AG09309 (cell line): ENCODE measurements around the gene EIF4G3.

Experiments used
- DNase-seq: peaks from one replicate; pipeline ENCODE4 v3.0.0-alpha.2; 2010; ENCODE audit warnings: low read depth
- H3K4me3 ChIP-seq: 2 replicates; pipeline ENCODE4 v1.5.1; 2011; ENCODE audit warnings: mild to moderate bottlenecking, low read depth, low read length, moderate library complexity; ENCODE audit not compliant: control insufficient read depth
- TF ChIP-seq, protein P1 (sequence below): IDR thresholded peaks from 2 replicates; pipeline ENCODE4 v1.5.1; 2011; ENCODE audit warnings: mild to moderate bottlenecking, low read depth, low read length, inconsistent platforms; ENCODE audit not compliant: insufficient read depth, control insufficient read depth; ENCODE audit errors: missing control alignments

Gene EIF4G3

DNA sequence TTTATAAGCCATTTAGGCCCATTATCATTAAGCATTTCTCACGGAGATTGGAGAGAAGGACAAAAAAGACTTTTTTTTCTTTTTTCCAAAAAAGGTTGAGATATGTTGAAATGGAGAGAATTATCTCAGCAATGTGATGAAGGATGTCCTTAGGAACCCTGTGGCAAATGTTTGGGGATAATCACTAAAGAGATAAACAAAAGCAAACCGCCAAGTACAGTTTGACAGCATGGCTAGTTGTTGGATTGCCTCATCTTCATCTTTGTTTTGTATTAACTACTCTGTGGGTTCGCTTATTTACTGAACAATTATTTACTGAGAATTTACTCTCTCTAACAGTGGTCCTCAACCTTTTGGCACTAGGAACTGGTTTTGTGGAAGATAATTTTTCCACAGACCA is 292.2 kb downstream of the EIF4G3 start:
- H3K4me3 ChIP-seq, result no peak overlapping the region
- DNase-seq, result no peak
- TF ChIP-seq, protein P1, sequence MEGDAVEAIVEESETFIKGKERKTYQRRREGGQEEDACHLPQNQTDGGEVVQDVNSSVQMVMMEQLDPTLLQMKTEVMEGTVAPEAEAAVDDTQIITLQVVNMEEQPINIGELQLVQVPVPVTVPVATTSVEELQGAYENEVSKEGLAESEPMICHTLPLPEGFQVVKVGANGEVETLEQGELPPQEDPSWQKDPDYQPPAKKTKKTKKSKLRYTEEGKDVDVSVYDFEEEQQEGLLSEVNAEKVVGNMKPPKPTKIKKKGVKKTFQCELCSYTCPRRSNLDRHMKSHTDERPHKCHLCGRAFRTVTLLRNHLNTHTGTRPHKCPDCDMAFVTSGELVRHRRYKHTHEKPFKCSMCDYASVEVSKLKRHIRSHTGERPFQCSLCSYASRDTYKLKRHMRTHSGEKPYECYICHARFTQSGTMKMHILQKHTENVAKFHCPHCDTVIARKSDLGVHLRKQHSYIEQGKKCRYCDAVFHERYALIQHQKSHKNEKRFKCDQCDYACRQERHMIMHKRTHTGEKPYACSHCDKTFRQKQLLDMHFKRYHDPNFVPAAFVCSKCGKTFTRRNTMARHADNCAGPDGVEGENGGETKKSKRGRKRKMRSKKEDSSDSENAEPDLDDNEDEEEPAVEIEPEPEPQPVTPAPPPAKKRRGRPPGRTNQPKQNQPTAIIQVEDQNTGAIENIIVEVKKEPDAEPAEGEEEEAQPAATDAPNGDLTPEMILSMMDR, result no peak

DNA sequence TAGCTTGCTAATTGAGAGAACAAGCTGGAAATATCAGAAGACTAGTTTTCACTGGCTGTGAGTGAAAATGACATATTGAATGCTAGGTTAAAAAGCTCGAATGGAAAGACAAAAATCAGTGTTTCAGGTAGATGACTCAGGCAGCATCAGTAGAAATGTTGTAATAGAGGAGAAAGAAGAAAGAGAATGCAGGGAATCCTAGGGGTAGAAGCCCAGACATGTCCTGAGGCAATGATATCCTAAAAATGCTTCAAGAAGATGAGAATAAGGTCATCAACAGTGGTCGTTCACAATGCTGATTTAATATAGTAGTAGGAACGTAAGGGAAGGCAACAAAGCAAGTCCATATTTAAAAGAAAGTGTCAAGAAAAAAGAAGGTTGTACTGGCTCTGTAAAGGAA is 292.9 kb downstream of the EIF4G3 start:
- no peak overlapping the region for H3K4me3 ChIP-seq
- no peak for DNase-seq
- TF ChIP-seq, protein P1, result no peak

DNA sequence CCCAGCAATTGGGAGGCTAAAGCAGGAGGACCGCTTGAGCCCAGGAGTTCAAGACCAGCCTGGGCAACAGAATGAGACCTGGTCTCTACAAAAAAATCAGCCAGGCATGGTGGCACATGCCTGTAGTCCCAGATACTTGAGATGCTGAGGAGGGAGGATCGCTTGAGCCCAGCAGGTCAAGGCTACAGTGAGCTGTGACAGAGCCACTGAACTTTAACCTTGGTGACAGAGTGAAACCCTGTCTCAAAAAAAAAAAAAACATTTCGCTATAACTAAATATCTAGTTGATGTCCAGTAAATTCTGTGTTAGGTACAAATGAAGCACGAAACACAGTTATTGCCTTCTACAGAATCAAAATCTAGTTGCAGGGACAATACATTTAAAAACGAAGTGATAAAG is 293.9 kb downstream of the EIF4G3 start:
- TF ChIP-seq, protein P1, result no peak
- DNase-seq, result no peak
- H3K4me3 ChIP-seq, result no peak overlapping the region

DNA sequence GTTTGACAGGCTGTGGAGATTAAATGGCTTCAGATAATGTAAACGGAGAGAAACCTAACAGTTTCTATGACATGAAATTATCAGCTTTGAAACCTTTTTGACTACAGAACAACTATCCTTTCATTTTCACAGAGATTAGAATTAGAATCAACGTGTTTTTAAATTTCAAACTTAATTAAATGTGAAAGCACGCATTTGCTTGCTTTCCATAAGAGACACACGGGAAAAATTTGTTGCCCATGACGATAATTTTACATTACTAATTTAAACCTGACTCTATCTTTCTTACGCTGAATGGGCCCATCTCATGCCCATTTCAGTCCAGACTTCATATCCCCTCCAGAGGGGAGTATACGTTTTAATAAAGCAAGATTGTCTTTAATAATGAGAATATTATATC is 297.9 kb downstream of the EIF4G3 start:
- no peak overlapping the region for H3K4me3 ChIP-seq
- TF ChIP-seq, protein P1, result no peak
- DNase-seq, result no peak

DNA sequence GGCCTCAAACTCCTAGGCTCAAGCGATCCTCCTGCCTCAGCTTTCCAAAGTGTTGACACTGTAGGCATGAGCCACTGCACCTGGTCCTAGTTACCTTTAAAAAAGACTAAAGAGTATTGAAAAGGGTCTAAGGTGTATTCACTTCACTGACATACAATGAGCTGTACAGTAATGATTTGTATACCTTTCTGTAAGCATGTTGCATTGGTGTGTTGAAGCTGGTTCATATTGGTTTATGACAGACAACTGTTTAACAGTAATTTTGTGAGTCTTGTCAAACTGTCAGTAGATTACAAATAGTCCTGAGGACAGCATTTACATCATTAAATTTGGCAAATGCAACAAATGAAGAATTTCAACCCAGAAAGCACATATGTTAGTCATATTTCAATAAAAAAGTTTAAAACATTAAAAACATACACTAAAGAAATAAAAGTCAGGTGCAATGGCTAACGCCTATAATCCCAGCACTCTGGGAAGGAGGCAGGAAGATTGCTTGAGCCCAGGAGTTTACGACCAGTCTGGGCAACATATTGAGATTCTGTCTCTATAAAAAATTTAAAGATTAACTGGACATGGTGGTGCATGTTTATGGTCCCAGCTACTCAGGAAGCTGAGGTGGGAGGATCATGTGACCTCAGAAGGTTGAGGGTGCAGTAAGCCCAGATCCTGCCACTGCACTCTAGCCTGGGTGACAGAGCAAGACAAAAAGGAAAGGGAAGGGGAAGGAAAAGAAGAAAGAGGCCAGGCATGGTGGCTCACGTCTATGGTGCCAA is 301.3 kb downstream of the EIF4G3 start:
- TF ChIP-seq, protein P1, result no peak
- H3K4me3 ChIP-seq, result no peak overlapping the region
- DNase-seq, result no peak

DNA sequence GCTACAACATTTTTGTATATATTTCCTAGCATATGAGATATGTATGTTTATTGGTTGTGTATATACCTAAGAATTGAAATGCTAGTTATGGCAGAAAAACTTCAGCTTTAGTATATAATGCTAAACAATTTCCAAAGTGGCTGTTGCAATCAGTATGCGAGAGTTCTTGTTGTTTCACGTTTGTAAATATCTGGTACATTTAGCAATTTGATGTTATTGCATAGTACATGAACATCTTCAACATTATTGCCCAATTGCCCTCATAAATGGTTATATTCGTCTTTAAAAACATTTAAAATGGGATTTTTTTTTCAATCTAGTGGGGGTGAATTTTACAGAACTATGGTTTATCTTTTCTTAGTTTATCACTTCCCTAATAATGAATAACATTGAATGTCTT is 303.4 kb downstream of the EIF4G3 start:
- H3K4me3 ChIP-seq, result no peak overlapping the region
- TF ChIP-seq, protein P1, result no peak
- no peak for DNase-seq
